Measurements from ENCODE around the gene RNF144B.
A peak's percentile ranks its signal among the peaks of the same experiment; 100 is the strongest.

Gene RNF144B

GRCh38 chr6:18387061-18387721 lies at the start of gene RNF144B:
RNF144B (plus strand) TSS chr6:18387350; CDS start chr6:18399535, 12,185 bp downstream.
- Histone ChIP-seq H3K4me3 (ENCODE audit: low read depth in 1 of 2, low read length in 1 of 2) (peak within 1 kb of the TSS; percentile 84 to 85), H3K27ac (peak within 1 kb of the TSS; percentile 99), H3K36me3 (no peaks in the 10 kb centered on the region), H3K4me1 (ENCODE audit: control insufficient read depth in 1 of 2, insufficient read depth in 1 of 2, low read depth in 1 of 2, low read length in 1 of 2) (peaks cover 43% of the 10 kb centered on the region in 2 experiments), H3K9me3 (no peaks in the 10 kb centered on the region), H3K27me3 (no peaks in the 10 kb centered on the region)
- peak; percentile 36 for TF ChIP-seq CTCF (IDR thresholded peaks at IDR 0.05)

GRCh38 chr6:18339599-18339998 lies 47.6 kb upstream of the RNF144B start:
- Histone ChIP-seq H3K9me3 (no peaks in the 10 kb centered on the region), H3K36me3 (no peaks in the 10 kb centered on the region), H3K4me1 (ENCODE audit: control insufficient read depth in 1 of 2, insufficient read depth in 1 of 2, low read depth in 1 of 2, low read length in 1 of 2) (no peaks in the 10 kb centered on the region), H3K4me3 (ENCODE audit: low read depth in 1 of 2, low read length in 1 of 2) (no peak overlapping the region), H3K27ac (no peak overlapping the region), H3K27me3 (no peaks in the 10 kb centered on the region)
- no peak for TF ChIP-seq CTCF (IDR thresholded peaks at IDR 0.05)

DNA sequence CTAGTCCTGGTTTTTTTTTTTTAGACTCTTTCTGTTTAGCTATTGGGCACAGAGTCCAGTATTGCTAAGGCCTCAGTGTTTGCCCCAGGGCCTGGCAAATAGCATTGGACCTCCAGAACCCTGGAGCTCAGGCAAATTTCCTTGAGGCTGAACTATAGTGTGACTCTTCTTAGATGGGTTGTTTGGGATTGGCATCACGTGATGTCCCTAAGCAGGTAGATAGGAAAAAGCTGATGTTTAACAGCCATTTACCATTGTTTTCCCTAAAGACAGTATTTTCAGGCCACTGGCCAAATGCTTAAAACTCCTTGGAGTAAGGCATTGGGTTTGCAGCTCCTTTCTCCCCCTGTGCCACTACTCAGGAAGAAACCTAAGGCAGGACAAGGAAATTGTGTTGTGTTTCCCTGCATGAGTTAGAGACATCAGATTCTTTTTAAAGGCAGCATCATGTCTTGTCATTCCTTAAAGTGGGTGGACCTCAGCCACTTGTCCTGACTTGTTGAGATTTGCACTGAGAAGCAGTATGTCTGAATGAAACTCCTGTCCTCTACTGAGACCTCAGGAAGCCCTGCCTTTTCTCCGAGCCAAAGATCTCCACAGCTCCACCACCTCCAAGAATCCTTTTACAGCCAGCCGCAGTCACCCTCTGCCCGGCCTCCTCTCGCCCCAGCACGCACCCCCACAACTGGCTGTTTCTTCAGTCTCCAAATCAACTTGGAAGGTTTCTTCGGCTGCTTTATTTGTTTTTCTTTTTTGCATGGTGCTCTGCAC lies 46.2 kb upstream of the RNF144B start:
- Histone ChIP-seq H3K27ac (no peak overlapping the region), H3K9me3 (no peaks in the 10 kb centered on the region), H3K4me3 (ENCODE audit: low read depth in 1 of 2, low read length in 1 of 2) (no peak overlapping the region), H3K36me3 (no peaks in the 10 kb centered on the region), H3K27me3 (no peaks in the 10 kb centered on the region), H3K4me1 (ENCODE audit: control insufficient read depth in 1 of 2, insufficient read depth in 1 of 2, low read depth in 1 of 2, low read length in 1 of 2) (no peaks in the 10 kb centered on the region)
- no peak for TF ChIP-seq CTCF (IDR thresholded peaks at IDR 0.05)

GRCh38 chr6:18342223-18342622 lies 44.9 kb upstream of the RNF144B start:
- H3K9me3 ChIP-seq: no peaks in the 10 kb centered on the region
- H3K4me1 ChIP-seq (ENCODE audit: control insufficient read depth in 1 of 2, insufficient read depth in 1 of 2, low read depth in 1 of 2, low read length in 1 of 2): no peaks in the 10 kb centered on the region
- H3K27ac ChIP-seq: no peak overlapping the region
- no peak overlapping the region for H3K4me3 ChIP-seq (ENCODE audit: low read depth in 1 of 2, low read length in 1 of 2)
- no peaks in the 10 kb centered on the region for H3K36me3 ChIP-seq
- TF ChIP-seq CTCF (IDR thresholded peaks at IDR 0.05): no peak
- H3K27me3 ChIP-seq: no peaks in the 10 kb centered on the region

DNA sequence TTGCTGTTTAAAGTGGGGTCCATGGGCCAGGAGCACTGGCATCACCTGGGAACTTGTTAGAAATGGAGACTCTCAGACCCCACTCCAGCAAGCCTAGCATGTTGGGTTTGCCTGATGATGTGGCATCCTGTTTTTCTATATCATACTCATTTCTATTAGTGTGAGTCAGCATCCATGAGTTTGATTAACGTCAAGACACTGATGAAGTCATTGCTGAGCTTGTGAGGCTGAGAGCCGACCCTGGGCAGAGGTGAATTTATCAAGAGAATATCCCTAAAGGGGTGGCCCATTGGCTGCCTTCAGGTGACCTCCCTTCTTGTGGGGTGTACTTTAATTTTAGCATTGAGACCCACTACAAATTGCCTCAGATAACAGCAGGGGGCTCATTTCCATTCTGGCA lies 43.4 kb upstream of the RNF144B start:
- Histone ChIP-seq H3K27me3 (no peaks in the 10 kb centered on the region), H3K9me3 (no peaks in the 10 kb centered on the region), H3K4me3 (ENCODE audit: low read depth in 1 of 2, low read length in 1 of 2) (no peak overlapping the region), H3K36me3 (no peaks in the 10 kb centered on the region), H3K27ac (no peak overlapping the region), H3K4me1 (ENCODE audit: control insufficient read depth in 1 of 2, insufficient read depth in 1 of 2, low read depth in 1 of 2, low read length in 1 of 2) (no peaks in the 10 kb centered on the region)
- TF ChIP-seq CTCF (IDR thresholded peaks at IDR 0.05): no peak

Data from neutrophil (primary cell).